Activated CD8-positive, alpha-beta memory T cell treated with anti-CD3 and anti-CD28 coated beads, Interleukin-2, amount 50 U/mL, for 48 hours (primary cell): Measurements from ENCODE around the gene UIMC1.
"Not testable (repeated sequence)": the region's sequence is repeated elsewhere in the genome, so short reads cannot be mapped to it uniquely, and the experiment has no call there.

Experiments used
- DNase-seq: peaks from one replicate; pipeline ENCODE4 v3.0.0-alpha.2; 2020

The UIMC1 gene

DNA sequence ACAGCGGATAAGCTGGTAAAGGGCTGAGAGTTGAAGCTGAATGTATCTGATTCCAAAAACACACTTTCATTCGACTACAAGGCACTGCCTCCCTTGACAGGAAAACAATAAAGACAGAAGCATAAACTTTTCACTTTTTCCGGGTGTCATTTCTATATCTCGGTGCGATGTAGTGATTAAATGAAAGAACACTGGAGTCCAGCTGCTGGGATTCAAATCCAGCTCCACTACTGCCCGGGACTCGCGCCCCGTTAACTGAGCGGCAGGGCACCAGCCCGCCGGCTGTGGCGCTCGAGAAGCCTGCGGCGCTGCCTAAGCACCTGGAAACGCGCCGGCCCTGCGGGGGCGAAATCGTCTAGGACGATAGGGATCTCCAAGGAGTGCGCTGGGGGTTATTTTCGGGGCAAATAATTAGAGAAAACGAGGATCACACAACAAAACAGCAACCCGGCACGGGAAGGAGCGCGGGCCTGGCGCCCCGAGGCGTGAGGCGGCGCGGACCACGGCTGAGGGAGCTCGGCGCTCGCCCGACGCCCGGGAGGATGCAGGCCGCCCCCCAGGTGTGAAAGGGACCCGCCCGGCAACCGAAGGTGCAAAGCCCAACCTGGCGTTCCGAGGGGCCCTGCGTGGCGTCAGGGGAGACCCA, 837 bp downstream of the UIMC1 start:
- peak; percentile 85 for DNase-seq

DNA sequence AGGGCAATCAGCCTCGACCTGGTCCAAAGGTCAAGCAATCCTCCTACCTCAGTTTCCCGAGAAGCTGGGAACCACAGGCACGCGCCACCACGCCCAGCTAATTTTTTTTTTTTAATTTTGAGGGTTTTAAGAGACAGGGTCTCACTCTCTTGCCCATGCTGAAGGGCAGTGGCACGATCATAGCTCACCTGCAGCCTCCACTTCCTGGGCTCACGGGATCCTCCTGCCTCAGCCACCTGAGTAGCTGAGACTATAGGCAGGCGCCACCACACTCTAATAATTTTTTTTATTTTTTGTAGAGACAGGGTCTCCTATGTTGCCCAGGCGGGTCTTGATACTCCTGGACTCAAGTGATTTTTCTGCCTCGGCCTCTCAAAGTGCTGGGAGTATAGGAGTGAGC, 1.6 kb downstream of the UIMC1 start:
- DNase-seq: no peak

DNA sequence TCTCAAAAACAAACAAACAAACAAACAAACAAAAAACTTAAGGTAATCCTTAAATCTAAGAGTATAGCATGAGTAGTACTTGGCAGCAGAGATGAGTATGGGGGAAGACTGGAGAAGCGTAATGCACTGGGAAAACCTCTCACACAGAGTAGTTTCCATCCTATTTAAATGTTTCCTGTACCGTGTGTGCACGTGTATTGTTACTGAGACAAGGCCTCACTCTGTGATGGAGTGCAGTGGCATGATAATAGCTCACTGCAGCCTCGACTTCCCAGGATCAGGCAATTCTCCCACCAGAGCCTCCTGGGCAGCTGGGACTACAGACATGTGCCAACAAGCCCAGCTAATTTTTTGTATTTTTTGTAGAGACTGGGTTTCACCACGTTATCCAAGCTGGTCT, 2.9 kb downstream of the UIMC1 start:
- DNase-seq: no peak

DNA sequence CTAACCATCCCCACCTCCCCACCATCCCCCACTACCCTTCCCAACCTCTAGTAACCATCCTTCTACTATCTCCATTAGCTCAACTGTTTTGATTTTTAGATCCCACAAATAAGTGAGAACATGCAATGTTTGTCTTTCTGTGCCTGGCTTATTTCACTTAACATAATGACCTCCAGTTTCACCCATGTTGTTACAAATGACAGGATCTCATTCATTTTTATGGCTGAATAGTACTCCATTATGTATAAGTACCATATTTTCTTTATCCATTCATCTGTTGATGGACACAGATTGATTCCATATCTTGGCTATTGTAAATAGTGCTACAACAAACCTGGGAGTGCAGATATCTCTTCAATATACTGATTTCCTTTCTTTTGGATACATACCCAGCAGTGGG, 7.1 kb downstream of the UIMC1 start:
- not testable (repeated sequence) for DNase-seq

DNA sequence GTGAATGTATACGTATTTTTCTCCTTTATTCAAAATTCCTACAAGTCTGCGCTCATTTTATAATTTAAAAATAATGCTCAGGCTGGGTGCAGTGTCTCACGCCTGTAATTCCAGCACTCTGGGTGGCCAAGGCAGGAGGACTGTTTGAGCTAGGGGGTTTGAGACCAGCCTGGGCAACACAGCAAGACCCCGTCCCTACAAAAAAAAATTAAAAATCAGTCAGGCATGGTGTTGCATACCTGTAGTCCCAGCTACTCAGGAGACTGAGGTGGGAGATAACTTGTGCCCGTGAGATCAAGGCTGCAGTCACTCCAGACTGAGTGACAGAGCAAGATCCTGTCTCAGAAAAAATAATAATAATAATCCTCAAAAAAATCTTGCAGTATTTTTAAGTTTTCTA, 7.8 kb downstream of the UIMC1 start:
- no peak for DNase-seq

DNA sequence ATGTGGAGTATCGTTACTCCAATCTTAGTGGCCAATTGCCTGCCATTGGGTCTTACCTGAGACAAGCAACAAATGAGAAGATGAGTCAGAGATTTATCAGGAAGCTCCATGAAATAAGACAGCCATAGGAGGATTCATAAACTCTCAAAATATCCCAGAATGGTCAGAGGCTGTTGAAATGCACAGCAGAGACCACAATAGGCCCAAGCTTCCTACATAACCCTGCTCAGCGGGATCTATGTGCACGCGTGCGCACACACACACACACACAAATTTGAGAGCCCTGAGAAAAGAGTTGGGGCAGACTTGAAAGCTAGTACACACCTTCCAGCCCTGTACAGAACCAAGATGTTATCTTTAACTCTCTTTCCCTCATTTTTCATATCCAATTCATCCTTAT, 9.8 kb downstream of the UIMC1 start:
- DNase-seq: no peak

DNA sequence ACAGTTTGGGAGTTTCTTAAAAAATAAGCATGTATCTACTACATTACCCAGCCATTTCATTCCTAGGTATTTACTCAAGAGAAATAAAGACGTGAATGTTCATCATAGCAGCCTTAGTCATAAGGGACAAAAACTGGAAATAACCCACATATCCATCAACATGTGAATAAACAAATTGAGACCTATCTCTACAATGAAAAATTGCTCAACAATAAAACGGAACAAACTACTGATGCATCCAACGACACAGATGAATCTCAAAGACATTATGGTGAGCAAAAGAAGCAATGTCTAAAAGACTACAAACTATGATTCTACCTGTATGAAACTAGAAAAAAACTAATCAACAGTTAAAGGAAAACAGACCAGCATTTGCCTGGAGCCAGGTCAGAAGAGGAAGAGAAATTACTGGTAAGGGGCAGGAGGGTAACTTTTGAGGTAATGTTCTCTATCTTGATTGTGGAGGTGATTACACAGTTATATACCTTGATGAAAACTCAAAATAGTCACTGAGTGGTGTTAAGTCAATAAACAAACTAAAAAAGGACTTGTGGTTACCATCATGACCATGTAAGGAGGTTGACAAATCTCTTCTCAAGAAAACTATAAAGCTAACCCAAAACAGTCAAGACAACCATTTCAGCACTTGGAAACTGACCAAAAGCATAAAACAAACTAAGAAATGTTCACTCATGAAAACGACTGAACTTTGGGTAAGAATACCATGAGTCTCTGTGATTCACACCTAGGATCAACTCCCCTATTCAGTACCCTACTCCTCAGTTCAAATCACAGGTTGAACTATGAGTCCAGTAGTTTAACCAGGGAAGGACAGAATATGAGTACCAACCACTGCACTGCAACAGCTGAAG, 10.4 kb downstream of the UIMC1 start:
- no peak for DNase-seq

DNA sequence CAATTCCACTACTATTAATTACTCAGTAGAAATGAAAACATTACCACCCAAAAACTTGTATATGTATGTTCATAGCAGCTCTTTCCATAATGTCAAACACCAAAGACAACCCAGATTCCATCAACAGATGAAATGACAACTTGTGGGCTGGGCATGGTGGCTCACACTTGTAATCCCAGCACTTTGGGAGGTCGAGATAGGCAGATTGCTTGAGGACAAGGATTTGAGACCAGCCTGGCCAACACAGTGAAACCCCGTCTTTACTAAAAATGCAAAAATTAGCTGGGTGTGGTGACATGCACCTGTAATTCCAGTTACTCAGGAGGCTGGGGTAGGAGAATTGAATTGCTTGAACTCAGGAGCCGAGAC, 11.5 kb downstream of the UIMC1 start:
- no peak for DNase-seq

DNA sequence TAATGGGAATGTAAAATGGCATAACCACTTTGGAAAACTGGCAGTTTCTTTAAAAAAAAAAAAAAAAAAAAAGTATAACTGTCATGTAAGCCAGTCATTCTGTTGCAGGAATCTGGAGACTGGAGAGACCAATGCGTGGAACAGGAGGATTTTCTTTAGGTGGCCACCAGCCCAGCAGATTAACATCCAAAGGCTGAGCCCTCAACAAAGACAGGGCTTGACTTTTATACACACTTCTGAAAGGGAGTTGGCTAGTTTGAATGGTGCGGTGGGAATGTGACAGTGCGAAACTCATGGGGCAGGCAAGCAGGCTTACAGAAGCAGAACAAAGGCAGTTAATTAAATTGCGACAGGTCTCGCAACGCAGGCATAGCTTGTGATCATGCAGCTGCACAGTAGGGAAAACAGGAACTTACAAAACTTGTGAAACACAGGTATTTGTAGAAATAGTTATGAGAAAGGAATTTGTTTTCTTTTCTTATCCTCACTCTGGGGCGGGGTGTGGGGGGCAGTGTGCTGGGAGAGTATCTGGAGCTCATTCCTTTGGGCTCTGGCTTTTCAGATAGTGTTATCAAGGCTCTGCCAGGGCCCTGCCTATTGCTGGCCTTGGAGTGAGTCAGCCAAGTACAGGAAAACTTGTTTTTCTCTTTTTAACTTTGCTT, 12.0 kb downstream of the UIMC1 start:
- no peak for DNase-seq

DNA sequence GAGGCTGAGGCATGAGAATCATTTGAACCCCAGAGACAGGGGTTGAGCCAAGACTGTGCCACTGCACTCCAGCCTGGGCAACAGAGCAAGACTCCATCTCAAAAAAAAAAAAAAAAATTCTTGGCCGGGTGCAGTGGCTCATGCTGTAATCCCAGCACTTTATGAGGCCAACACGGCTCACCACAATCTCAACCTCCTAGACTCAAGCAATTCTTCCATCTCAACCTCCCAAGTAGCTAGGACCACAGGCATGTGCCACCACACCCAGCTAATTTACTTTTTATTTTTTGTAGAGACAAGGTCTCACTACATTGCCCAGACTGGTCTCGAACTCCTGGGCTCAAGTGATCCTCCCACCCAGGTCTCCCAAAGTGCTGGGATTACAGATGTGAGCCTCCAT, 13.5 kb downstream of the UIMC1 start:
- not testable (repeated sequence) for DNase-seq

DNA sequence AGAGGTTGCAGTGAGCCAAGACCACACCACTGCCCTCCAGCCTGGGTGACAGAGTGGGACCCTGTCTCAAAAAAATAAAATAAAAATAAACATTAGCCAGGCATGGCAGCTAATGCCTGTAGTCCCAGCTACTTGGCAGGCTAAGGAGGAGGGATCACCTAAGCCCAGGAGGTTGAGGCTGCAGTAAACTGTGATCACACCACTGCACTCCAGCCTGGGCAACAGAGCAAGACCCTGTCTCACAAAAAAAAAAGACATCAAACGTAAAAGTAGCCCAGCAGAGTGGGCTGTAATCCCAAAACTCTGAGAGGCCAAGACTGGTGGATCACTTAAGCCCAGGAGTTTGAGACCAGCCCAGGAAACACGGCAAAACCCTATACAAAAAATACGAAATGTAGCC, 19.0 kb downstream of the UIMC1 start:
- no peak for DNase-seq

DNA sequence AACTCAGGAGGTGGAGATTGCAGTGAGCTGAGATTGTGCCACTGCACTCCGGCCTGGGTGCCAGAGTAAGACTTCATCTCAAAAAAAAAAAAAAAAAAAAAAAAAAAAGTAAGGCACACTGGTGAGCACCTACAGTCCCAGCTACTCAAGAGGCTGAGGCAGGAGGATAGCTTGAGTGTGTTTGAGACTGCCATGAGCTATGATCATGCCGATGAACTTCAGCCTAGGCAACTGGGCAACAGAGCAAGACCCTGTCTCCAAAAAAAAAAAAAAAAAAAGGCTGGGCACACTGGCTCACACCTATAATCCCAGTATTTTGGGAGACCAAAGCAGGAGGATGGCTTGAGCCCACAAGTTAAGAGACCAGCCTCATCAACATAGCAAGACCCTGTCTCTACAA, 20.3 kb downstream of the UIMC1 start:
- DNase-seq: no peak

DNA sequence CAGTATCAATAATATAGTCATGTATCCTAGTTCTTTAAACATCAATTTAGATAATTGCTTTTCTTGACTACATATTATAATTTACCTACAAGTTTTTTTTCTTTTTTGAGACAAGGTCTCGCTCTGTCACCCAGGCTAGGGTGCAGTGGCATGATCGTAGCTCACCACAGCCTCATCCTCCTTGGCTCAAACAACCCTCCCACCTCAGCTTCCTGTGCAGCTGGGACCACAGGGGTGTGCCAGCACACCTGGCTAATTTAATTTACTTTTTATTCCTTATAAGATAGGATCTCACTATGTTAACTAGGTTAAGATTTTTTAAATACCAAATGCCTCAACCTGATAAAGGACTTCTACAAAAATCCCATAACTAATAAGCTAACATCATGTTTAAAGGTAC, 21.1 kb downstream of the UIMC1 start:
- no peak for DNase-seq

DNA sequence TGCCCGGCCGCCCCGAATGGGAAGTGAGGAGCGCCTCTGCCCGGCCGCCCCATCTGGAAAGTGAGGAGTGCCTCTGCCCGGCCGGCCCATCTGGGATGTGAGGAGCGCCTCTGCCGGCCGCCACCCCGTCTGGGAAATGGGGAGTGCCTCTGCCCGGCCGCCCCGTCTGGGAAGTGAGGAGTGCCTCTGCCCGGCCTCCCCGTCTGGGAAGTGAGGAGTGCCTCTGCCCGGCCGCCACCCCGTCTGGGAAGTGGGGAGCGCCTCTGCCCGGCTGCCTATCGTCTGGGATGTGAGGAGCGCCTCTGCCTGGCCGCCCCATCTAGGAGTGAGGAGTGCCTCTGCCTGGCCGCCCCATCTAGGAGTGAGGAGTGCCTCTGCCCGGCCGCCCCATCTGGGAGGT, 22.4 kb downstream of the UIMC1 start:
- not testable (repeated sequence) for DNase-seq

DNA sequence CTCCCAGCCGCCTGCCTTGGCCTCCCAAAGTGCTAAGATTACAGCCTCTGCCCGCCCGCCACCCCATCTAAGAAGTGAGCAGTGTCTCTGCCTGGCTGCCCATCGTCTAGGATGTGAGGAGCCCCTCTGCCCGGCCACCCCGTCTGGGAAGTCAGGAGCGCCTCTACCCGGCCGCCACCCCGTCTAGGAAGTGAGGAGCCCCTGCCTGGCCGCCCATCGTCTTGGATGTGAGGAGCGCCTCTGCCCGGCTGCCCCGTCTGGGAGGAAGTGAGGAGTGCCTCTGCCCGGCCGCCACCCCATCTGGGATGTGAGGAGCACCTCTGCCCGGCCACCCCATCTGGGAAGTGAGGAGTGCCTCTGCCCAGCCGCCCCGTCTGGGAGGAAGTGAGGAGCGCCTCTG, 23.0 kb downstream of the UIMC1 start:
- DNase-seq: not testable (repeated sequence)

DNA sequence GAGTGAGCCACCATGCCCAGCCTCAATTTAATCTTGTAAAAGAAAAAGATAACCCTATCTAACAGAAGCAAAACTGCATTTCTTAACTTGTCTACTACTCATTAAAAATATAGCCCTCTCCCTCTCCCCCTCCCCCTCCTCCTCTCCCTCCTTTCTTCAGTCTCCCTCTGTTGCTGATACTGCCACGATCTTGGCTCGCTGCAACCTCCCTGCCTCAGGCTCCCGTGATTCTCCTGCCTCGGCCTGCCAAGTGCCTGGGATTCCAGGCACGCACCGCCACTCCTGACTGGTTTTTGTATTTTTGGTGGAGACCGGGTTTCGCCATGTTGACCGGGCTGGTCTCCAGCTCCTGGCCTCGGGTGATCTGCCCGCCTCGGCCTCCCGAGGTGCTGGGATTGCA, 23.5 kb downstream of the UIMC1 start:
- not testable (repeated sequence) for DNase-seq

DNA sequence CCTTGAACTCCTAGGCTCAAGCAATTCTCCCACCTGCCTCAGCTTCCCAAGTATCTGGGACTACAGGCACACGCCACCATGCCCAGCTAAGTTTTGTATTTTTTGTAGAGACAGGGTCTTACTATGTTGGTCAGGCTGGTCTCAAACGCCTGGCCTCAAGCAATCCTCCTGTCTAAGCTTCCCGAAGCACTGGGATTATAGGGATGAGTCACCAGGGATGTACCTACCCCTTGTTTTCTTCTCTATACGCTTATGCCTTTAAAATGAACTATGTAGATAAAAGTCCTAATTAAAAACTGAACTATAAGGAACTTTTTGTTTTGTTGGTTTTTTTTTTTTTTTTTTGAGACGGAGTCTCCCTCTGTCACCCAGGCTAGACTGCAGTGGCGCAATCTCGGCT, 25.8 kb downstream of the UIMC1 start:
- no peak for DNase-seq

DNA sequence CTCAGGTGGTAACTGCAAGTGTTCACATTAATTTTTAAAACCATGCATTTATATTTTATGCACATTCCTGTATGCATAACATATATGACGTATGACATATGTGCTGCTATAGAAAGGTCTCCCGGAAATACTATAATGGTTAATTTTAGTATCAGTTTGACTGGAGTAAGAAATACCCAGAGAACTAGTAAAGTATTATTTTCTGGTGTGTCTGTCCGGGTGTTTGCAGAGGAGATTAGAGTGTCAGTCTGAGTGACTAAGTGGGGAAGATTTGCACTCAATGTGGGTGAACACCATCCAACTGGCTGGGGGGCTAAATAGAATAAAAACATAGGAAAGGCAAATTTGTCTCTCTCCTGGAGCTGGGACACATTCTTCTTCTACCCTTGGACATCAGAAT, 26.9 kb downstream of the UIMC1 start:
- DNase-seq: no peak

DNA sequence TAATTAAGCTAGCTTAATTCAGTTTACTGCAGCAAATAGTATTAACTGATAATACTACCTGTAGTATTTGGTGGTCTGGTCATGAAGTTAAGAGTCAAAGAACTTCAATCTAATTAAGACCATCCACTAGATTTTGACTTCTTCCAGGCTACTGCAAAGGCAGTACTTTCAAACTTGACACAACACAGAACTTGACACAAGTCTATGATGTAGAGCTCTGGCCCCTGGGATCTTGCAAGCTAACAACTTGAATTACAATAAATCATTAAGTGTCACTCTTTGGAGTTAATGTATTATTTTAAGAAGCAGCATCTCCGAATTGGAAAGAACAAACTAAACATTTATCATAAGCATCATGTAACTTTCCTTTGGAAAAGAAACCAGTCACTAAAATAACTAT, 40.9 kb downstream of the UIMC1 start:
- DNase-seq: no peak

DNA sequence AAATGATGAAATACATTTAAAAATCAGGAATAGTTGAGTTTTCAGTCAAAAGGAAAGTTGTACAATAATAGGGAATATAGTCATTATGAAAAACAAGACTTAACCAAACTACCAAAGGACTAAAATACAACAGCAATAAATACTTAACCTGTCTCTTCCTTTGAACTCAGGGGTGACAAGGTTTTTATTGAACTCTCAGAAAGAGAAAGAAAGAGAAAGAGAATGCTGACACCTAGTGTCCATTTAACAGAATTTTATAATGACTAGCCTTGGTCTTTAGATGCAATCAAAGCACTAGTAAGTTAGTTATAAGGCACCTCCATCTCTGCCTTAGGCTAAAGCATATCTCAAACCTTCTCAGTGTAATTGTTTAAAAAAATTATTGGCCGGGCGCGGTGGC, 47.5 kb downstream of the UIMC1 start:
- DNase-seq: no peak

DNA sequence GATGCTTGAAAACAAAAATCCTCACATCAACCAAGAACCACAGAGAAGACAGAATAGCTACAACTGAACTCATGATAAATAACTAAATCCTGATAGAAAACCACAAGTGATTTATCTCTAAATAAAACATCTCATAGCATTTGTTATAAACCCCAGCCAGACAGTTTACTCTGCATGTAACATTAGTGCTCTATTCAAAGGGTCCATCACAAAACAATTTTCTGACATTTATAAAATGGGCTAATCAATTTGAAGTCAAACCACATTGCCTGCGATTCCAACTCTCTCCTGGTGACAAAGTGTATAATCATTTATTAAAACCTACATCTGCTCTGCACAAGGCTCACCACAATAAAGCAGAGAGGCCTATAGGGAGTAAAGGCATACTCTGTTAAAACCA, 49.8 kb downstream of the UIMC1 start:
- no peak for DNase-seq

DNA sequence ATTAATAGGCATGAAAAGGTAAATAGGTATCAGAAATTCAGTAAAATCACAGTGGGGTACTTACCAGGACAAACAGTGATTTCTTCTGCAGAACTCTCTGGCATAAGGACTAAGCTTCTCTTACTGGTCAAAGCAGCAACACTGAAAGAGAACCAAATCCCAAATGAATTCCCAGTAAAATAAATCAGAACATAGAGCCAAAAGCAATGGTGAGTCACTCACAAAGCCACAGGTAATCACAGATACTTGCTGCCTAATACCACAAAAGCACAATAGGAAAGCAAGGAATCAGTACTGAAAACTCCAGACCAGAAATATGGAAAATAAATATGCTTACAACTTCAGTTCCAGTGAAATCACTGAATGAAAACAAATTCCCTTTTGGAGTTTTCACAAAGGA, 50.7 kb downstream of the UIMC1 start:
- no peak for DNase-seq

DNA sequence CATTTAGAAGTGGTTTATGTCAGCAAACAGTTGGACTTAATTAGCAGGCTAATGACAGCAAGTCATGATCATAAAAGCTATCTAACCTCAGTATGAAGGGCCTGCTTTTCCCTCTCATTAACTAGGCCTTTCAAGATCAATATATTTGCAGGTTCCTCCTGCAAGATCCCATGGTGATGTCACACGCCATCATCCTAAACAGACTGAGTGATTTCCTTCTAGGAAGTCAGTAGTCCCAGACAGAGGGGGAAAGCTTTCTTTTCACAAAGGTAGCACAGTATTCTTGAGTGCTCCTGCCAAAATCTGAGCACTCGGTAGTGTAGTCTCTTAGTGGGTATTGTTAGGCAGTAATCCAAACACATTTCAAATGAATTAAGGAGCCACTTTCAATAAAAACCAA, 52.5 kb downstream of the UIMC1 start:
- DNase-seq: no peak

DNA sequence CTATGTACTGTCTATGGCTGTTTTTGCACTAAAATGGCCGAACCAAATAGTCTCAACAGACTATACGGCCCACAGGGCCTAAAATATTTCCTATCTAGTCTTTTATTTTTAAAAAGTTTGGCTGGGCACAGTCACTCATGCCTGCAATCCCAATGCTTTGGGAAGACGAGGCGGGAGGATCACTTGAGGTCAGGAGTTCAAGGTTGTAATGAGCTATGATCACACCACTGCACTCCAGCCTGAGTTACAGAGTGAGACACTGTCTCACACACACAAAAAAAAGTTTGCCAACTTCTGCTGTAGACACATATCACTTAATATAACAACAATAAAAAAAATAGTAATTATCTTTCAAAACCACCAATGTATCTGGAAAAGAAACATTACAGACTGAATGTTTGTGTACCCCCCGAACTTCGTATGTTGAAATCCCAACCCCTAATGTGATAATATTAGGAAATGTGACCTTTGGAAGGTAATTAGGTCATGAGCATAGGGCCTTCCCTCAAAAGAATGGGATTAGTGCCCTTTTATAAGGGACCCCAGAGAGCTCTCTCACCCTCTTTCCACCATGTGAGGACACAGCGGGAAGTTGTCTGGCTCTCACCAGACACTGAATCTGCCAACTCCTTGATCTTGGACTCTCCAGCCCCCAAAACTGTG, 53.9 kb downstream of the UIMC1 start:
- no peak for DNase-seq
